MCF 10A (cell line): ENCODE measurements around the gene LUZP1. TPM values are rescaled to one million over a fixed set of nuclear protein-coding genes. Genes with fewer than 3 reads are reported as not detected.
A peak's percentile ranks its signal among the peaks of the same experiment; 100 is the strongest.

ENCODE experiments used
- BruUV-seq: library from RNA; stranded (reverse); fragments of 400-500 nt; replicated peaks from 2 replicates; lab custom pipeline; 2021; lab: Mats Ljungman, UMichigan
- CTCF ChIA-PET: fragments of 300-600 bp; sonication (Branson Sonifier 250); formaldehyde crosslinking; extraction: SDS; loops from one replicate; lab custom pipeline; 2021; ENCODE audit warnings: antibody characterized with exemption, inconsistent platforms; lab: Yijun Ruan, JAX
- POLR2A ChIA-PET: fragments of 300-600, 350-650 bp; sonication (Branson Sonifier 250); formaldehyde crosslinking; extraction: SDS; loops from one replicate; lab custom pipeline; 2020; ENCODE audit warnings: antibody characterized with exemption, inconsistent platforms; lab: Yijun Ruan, JAX
- DNase-seq: peaks from one replicate; pipeline ENCODE4 v3.0.0-alpha.2; 2018; ENCODE audit not compliant: unreplicated experiment
- H3K27ac Mint-ChIP-seq: one replicate; pipeline ENCODE4 v1.8.0; 2022; ENCODE audit warnings: mild to moderate bottlenecking, low read depth, mixed read lengths; ENCODE audit not compliant: unreplicated experiment
- H3K27me3 Mint-ChIP-seq: one replicate; pipeline ENCODE4 v1.8.0; 2022; ENCODE audit warnings: mixed read lengths; ENCODE audit not compliant: insufficient read depth, unreplicated experiment
- H3K36me3 Mint-ChIP-seq: one replicate; pipeline ENCODE4 v1.8.0; 2022; ENCODE audit warnings: mild to moderate bottlenecking, moderate library complexity, mixed read lengths; ENCODE audit not compliant: insufficient read depth, unreplicated experiment
- H3K4me1 Mint-ChIP-seq: one replicate; pipeline ENCODE4 v1.8.0; 2022; ENCODE audit warnings: mixed read lengths; ENCODE audit not compliant: insufficient read depth, unreplicated experiment
- H3K4me3 Mint-ChIP-seq: one replicate; pipeline ENCODE4 v1.8.0; 2022; ENCODE audit warnings: mild to moderate bottlenecking, moderate library complexity, mixed read lengths; ENCODE audit not compliant: unreplicated experiment
- H3K9me3 Mint-ChIP-seq: one replicate; pipeline ENCODE4 v1.8.0; 2022; ENCODE audit warnings: mixed read lengths; ENCODE audit not compliant: unreplicated experiment
- intact Hi-C: fragments of 100-400 bp; cut with micrococcal nuclease; formaldehyde crosslinking; loops from 2 replicates; pipeline ENCODE4 v1.14.1; 2022
- total RNA-seq: library from RNA; stranded (reverse); gene quantifications from 2 replicates; pipeline ENCODE4 v1.2.3, GENCODE V29; 2022
- TF ChIP-seq, protein P1 (sequence below): fragments of 200-600 bp; IDR thresholded peaks from one replicate; pipeline ENCODE4 v1.8.0; 2022; ENCODE audit warnings: antibody characterized with exemption, mild to moderate bottlenecking; ENCODE audit not compliant: unreplicated experiment

LUZP1 gene
- total RNA-seq, 1 experiment from 2014 or later = 37.2 TPM

DNA sequence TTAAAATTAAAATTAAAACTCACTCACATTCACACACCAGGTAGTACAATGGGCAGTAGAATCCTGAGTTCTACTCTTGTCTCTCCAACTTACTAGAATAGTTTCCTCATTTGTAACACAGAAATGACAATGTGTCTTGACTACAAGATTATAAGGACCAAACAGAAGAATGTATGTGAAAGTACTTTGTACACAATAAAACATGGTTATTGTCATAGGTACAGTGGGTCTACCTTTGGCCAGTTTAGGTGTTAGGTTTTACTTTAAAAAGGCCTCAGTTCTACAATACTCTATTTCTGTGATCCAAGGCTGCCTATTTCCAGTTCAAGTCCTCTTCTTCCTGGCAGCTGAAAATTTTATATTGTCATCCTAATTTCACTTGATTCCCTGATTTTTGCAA, 50.2 kb downstream of the LUZP1 start:
- Mint-ChIP-seq H3K36me3 (no peaks in the 10 kb centered on the region), H3K27me3 (no peaks in the 10 kb centered on the region), H3K4me1 (peaks cover 17% of the 10 kb centered on the region), H3K27ac (peak overlapping the region; percentile 91), H3K9me3 (no peaks in the 10 kb centered on the region), H3K4me3 (no peak overlapping the region)
- no TSS peak for BruUV-seq
- TF ChIP-seq, protein P1, sequence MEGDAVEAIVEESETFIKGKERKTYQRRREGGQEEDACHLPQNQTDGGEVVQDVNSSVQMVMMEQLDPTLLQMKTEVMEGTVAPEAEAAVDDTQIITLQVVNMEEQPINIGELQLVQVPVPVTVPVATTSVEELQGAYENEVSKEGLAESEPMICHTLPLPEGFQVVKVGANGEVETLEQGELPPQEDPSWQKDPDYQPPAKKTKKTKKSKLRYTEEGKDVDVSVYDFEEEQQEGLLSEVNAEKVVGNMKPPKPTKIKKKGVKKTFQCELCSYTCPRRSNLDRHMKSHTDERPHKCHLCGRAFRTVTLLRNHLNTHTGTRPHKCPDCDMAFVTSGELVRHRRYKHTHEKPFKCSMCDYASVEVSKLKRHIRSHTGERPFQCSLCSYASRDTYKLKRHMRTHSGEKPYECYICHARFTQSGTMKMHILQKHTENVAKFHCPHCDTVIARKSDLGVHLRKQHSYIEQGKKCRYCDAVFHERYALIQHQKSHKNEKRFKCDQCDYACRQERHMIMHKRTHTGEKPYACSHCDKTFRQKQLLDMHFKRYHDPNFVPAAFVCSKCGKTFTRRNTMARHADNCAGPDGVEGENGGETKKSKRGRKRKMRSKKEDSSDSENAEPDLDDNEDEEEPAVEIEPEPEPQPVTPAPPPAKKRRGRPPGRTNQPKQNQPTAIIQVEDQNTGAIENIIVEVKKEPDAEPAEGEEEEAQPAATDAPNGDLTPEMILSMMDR = no peak
- intact Hi-C loops = no loop called here
- ChIA-PET POLR2A (interaction anchor here (1.0 to 11.9 kb wide), 5 partner anchors 9 to 48 kb away, joined by 3 to 137 read pairs (median 6); partner anchors contain the start of gene LUZP1), CTCF (no interaction called here)
- DNase-seq = no peak

DNA sequence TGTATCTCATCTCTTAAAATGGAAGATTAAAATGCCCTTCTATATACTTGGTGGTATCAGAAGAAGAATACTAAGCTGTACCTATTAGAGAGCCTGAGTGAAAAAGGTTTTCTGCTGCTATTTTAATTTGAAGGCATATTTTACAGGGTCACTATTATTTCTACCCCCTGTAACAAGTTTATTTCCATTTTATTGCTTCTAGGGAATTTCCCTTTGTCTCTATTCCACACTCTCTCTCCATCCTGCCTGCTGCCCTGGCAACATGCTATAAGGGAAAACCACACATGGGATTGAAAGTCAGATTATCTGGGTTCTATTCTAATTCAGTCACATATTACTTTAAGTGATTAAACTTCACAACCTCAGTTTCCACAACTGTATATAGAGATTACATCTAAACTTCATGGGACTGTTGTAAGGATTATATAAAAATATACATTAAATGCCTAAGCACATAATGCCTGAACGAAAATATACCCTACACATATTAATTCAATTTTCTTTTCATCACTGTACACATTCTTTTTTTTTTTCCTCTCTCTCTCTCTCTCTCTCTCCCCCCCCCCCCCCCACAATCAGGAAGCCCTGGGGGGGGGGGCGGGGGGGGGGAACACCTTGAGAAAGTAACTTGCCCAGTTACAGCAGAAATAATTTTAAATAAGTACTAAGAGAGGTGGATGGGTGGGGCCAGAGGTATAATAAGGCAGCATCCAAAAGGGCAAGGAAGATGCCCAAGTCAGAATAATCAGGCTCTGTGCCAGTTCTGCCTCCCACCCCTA, 51.5 kb downstream of the LUZP1 start:
- no peaks in the 10 kb centered on the region for H3K27me3 Mint-ChIP-seq
- no peaks in the 10 kb centered on the region for H3K36me3 Mint-ChIP-seq
- intact Hi-C loops = no loop called here
- DNase-seq = no peak
- BruUV-seq = no TSS peak
- CTCF ChIA-PET = interaction anchor here (0.5 to 0.6 kb wide), 3 partner anchors 157 to 832 kb away, joined by 3 read pairs; no protein-coding TSS in a partner anchor
- POLR2A ChIA-PET = interaction anchor here (1.4 to 8.1 kb wide), 2 partner anchors 16 to 51 kb away, joined by 4 to 57 read pairs; no protein-coding TSS in a partner anchor
- no peak overlapping the region for H3K4me3 Mint-ChIP-seq
- H3K4me1 Mint-ChIP-seq = peaks cover 17% of the 10 kb centered on the region
- H3K27ac Mint-ChIP-seq = peak overlapping the region; percentile 54
- TF ChIP-seq, protein P1 = no peak
- H3K9me3 Mint-ChIP-seq = no peaks in the 10 kb centered on the region

DNA sequence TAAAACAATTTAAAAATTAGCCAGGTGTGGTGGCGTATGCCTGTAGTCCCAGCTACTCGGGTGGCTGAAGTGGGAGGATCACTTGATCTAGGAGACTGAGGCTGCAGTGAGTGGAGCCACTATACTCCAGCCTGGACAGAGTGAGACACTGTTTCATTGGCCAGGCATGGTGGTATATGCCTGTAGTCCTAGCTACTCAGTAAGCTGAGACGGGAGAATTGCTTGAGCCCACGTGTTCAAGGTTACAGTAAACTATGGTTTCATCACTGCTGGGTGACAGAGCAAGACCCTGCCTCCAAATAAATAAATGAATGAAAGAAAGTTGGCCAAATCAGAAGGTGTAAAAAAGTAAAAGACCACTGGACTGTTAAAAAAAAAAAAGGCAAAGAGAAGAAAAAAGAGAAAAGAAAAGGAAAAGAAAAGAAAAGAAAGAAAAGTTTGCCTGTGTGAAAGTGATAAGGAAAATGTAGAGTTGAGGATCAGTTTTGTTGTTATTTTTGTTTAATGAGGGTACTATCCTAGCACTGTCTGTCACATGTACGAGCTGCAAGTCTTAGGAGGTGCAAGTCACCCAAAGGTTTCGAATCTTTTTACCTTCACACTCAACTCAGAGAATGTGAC, 52.3 kb downstream of the LUZP1 start:
- Mint-ChIP-seq H3K9me3 (no peaks in the 10 kb centered on the region), H3K4me1 (peaks cover 25% of the 10 kb centered on the region), H3K27me3 (no peaks in the 10 kb centered on the region), H3K4me3 (no peak overlapping the region), H3K36me3 (no peaks in the 10 kb centered on the region), H3K27ac (peak overlapping the region; percentile 54)
- POLR2A ChIA-PET = interaction anchor here (0.8 to 8.1 kb wide), 4 partner anchors 10 to 66 kb away, joined by 3 to 57 read pairs (median 4); no protein-coding TSS in a partner anchor
- no peak for DNase-seq
- TF ChIP-seq, protein P1 = no peak
- intact Hi-C loops = no loop called here
- no TSS peak for BruUV-seq
- CTCF ChIA-PET = interaction anchor here (0.5 to 0.6 kb wide), 5 partner anchors 13 to 833 kb away, joined by 3 to 5 read pairs (median 3); no protein-coding TSS in a partner anchor
